IMR-90 (cell line): ENCODE measurements around the gene LCE4A. TPM values are rescaled to one million over a fixed set of nuclear protein-coding genes. Genes with fewer than 3 reads are reported as not detected.

ENCODE experiments used
- ATAC-seq: fragments of 200-7000 bp; cut with Tn5 transposase; 2 replicates; pipeline ENCODE4 v1.9.1; 2020; ENCODE audit warnings: low read depth, mild to moderate bottlenecking, moderate library complexity
- BruUV-seq: library from RNA; stranded (reverse); fragments of 400-500 nt; replicated peaks from 2 replicates; lab custom pipeline; 2021; lab: Mats Ljungman, UMichigan
- CTCF ChIA-PET: fragments of 300-600 bp; formaldehyde crosslinking; extraction: SDS; loops from one replicate; lab custom pipeline; 2021; ENCODE audit warnings: antibody characterized with exemption; lab: Yijun Ruan, JAX
- POLR2A ChIA-PET: fragments of 300-600 bp; sonication (Branson Sonifier 250); formaldehyde crosslinking; loops from one replicate; lab custom pipeline; 2022; ENCODE audit warnings: antibody characterized with exemption; ENCODE audit not compliant: unreplicated experiment; lab: Charles Lee
- DNase-seq: peaks from one replicate; pipeline ENCODE4 v3.0.0; 2013
- H2AFZ ChIP-seq: replicated peaks from 2 replicates; pipeline ENCODE3; 2013; ENCODE audit warnings: low read length, mild to moderate bottlenecking; ENCODE audit not compliant: poor library complexity
- H2AK5ac ChIP-seq: 2 replicates; pipeline ENCODE4 v1.6.1; 2013; ENCODE audit warnings: low read depth, low read length, inconsistent platforms
- H2AK9ac ChIP-seq: replicated peaks from 2 replicates; pipeline ENCODE3; 2013; ENCODE audit warnings: mild to moderate bottlenecking, low read depth, low read length, moderate library complexity; ENCODE audit not compliant: poor library complexity
- H2BK120ac ChIP-seq: 2 replicates; pipeline ENCODE4 v1.6.1; 2013; ENCODE audit warnings: low read depth, low read length, inconsistent platforms
- H2BK15ac ChIP-seq: 3 replicates; pipeline ENCODE4 v1.6.1; 2013; ENCODE audit warnings: low read depth, low read length, inconsistent platforms
- H2BK20ac ChIP-seq: 2 replicates; pipeline ENCODE4 v1.6.1; 2013; ENCODE audit warnings: low read depth, mild to moderate bottlenecking, inconsistent platforms, low read length, moderate library complexity
- H2BK5ac ChIP-seq: 2 replicates; pipeline ENCODE4 v1.6.1; 2013; ENCODE audit warnings: mild to moderate bottlenecking, low read depth, low read length, inconsistent platforms; ENCODE audit not compliant: poor library complexity, severe bottlenecking
- H3K14ac ChIP-seq: replicated peaks from 2 replicates; pipeline ENCODE4 v1.6.1; 2013; ENCODE audit warnings: low read depth, low read length, inconsistent platforms
- H3K18ac ChIP-seq: 2 replicates; pipeline ENCODE4 v1.6.1; 2013; ENCODE audit warnings: low read depth, low read length, control low read depth
- H3K23ac ChIP-seq: 2 replicates; pipeline ENCODE4 v1.6.1; 2013; ENCODE audit warnings: low read depth, low read length, inconsistent platforms
- H3K27ac ChIP-seq: 2 replicates; pipeline ENCODE4 v1.5.1; 2013; ENCODE audit warnings: mild to moderate bottlenecking, control low read depth, low read length; ENCODE audit not compliant: insufficient read depth
- H3K27me3 ChIP-seq: 2 replicates; pipeline ENCODE4 v1.6.1; 2013; ENCODE audit warnings: low read length; ENCODE audit not compliant: control insufficient read depth, insufficient read depth
- H3K36me3 ChIP-seq: 2 replicates; pipeline ENCODE4 v1.6.1; 2013; ENCODE audit warnings: low read length, mixed read lengths; ENCODE audit not compliant: control insufficient read depth, insufficient read depth
- H3K4ac ChIP-seq: 2 replicates; pipeline ENCODE4 v1.6.1; 2013; ENCODE audit warnings: low read depth, low read length, inconsistent platforms
- H3K4me1 ChIP-seq: 2 replicates; pipeline ENCODE4 v1.6.1; 2013; ENCODE audit warnings: low read length, mixed read lengths; ENCODE audit not compliant: control insufficient read depth, insufficient read depth
- H3K4me2 ChIP-seq: 2 replicates; pipeline ENCODE4 v1.6.1; 2013; ENCODE audit warnings: low read depth, mild to moderate bottlenecking, control low read depth, low read length, moderate library complexity
- H3K4me3 ChIP-seq: 2 replicates; pipeline ENCODE4 v1.5.1; 2013; ENCODE audit warnings: low read depth, mild to moderate bottlenecking, control low read depth, low read length, moderate library complexity; ENCODE audit not compliant: insufficient read depth
- H3K56ac ChIP-seq: 2 replicates; pipeline ENCODE4 v1.6.1; 2013; ENCODE audit warnings: low read length, inconsistent platforms; ENCODE audit not compliant: insufficient read depth; ENCODE audit errors: extremely low read depth
- H3K79me1 ChIP-seq, 2 experiments: 2 replicates each; pipeline ENCODE4 v1.6.1; 2013; ENCODE audit warnings: low read length in 2 of 2, inconsistent platforms in 1 of 2, low read depth in 1 of 2
- H3K9ac ChIP-seq: 2 replicates; pipeline ENCODE4 v1.6.1; 2013; ENCODE audit warnings: low read depth, low read length, control low read depth
- H3K9me1 ChIP-seq: 2 replicates; pipeline ENCODE4 v1.6.1; 2013; ENCODE audit warnings: low read length, inconsistent platforms; ENCODE audit not compliant: insufficient read depth
- H3K9me3 ChIP-seq: 2 replicates; pipeline ENCODE4 v1.6.1; 2013; ENCODE audit warnings: low read length; ENCODE audit not compliant: control insufficient read depth, insufficient read depth
- H4K20me1 ChIP-seq: 2 replicates; pipeline ENCODE4 v1.6.1; 2013; ENCODE audit warnings: low read length, inconsistent platforms; ENCODE audit not compliant: insufficient read depth
- H4K5ac ChIP-seq: 2 replicates; pipeline ENCODE4 v1.6.1; 2013; ENCODE audit warnings: mild to moderate bottlenecking, low read depth, low read length, control low read depth
- H4K8ac ChIP-seq, 2 experiments: 2 replicates each; pipeline ENCODE4 v1.6.1; 2013; ENCODE audit warnings: low read depth in 2 of 2, low read length in 2 of 2, control low read depth in 1 of 2, inconsistent platforms in 1 of 2
- H4K91ac ChIP-seq: 2 replicates; pipeline ENCODE4 v1.6.1; 2013; ENCODE audit warnings: low read depth, low read length, inconsistent platforms; ENCODE audit not compliant: insufficient read depth
- CEBPB ChIP-seq: IDR thresholded peaks from 2 replicates; pipeline ENCODE4 v1.6.1; 2012; ENCODE audit warnings: low read depth, low read length, improper control_type of control experiment
- WGBS, 2 experiments: methylation state at CpG; one replicate each; pipeline versions ENCODE4 v1.1.5 to v1.1.7; 2013; ENCODE audit warnings: missing lambda C conversion rate in 2 of 2; ENCODE audit not compliant: insufficient read length in 1 of 2; ENCODE audit errors: extremely low coverage in 2 of 2; 5-methylcytosine and 5-hydroxymethylcytosine counted together
- dilution Hi-C: fragments of 300-500 bp; cut with HindIII; formaldehyde crosslinking; loops from one replicate; pipeline ENCODE4 v1.14.3; 2018; ENCODE audit warnings: low sequenced_read_pairs; ENCODE audit not compliant: unreplicated experiment
- in situ Hi-C: fragments of 300-500 bp; cut with MboI; formaldehyde crosslinking; loops from 3 replicates; pipeline ENCODE4 v1.14.3; 2019; ENCODE audit warnings: low sequenced_read_pairs, inconsistent platforms, mixed read lengths
- intact Hi-C: fragments of 100-400 bp; cut with micrococcal nuclease; formaldehyde crosslinking; loops from 2 replicates; pipeline ENCODE4 v1.10.0; 2022
- polyA plus RNA-seq, 3 experiments: library from polyadenylated mRNA; depleted of rRNA; stranded (reverse); fragments of >200 nt; gene quantifications; 2 replicates each; pipeline ENCODE4 v1.2.3, GENCODE V29; 2012; ENCODE audit warnings: low replicate concordance in 1 of 3
- total RNA-seq: library from RNA; depleted of rRNA; stranded (reverse); fragments of >200 nt; gene quantifications from 2 replicates; pipeline ENCODE4 v1.2.3, GENCODE V29; 2012
- TF ChIP-seq, protein P1 (sequence below): fragments of 150-350 bp; IDR thresholded peaks from 2 replicates; pipeline ENCODE4 v1.6.1; 2017; ENCODE audit warnings: mild to moderate bottlenecking, antibody characterized with exemption, low read length, low read depth

Gene LCE4A
- total and polyA plus RNA-seq, 2 of the 4 experiments (the other 2 are of a cell fraction), result not detected

DNA sequence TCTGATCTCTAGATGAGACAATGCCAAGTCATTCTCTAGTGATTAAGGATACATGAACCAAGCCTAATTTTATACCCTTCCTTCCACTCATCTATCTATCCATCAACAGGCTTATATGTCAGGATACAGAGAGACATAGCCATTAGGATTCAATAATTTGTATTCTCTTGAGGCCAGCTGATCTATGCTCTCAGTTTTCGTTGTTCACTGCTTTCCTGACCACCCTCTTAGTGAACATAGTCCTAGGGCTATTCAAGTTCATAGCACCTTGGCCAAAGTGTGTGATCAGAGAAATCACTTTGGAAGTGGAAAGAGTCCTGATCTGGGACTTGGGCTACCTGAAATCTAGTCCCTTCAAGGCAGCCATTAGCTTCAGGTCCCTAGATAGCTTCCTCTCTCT lies 45.6 kb downstream of the LCE4A start:
- no peak overlapping the region for H3K27ac ChIP-seq
- no peak overlapping the region for H3K23ac ChIP-seq
- no peak overlapping the region for H4K8ac ChIP-seq
- CTCF ChIA-PET, result no interaction called here
- no peak for TF ChIP-seq CEBPB
- TF ChIP-seq, protein P1, sequence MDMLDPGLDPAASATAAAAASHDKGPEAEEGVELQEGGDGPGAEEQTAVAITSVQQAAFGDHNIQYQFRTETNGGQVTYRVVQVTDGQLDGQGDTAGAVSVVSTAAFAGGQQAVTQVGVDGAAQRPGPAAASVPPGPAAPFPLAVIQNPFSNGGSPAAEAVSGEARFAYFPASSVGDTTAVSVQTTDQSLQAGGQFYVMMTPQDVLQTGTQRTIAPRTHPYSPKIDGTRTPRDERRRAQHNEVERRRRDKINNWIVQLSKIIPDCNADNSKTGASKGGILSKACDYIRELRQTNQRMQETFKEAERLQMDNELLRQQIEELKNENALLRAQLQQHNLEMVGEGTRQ, result no peak
- no TSS peak for BruUV-seq
- no peak for DNase-seq
- no peak overlapping the region for H3K56ac ChIP-seq
- H3K9me3 ChIP-seq, result no peaks in the 10 kb centered on the region
- no peaks in the 10 kb centered on the region for H3K79me1 ChIP-seq
- H3K18ac ChIP-seq, result no peak overlapping the region
- no peak overlapping the region for H3K9ac ChIP-seq
- no peak overlapping the region for H2AK9ac ChIP-seq
- no peak overlapping the region for H2AK5ac ChIP-seq
- no peak overlapping the region for H2BK20ac ChIP-seq
- in situ Hi-C loops (no loop called here), intact Hi-C loops (no loop called here), dilution Hi-C loops (no loop called here)
- ATAC-seq, result no peak
- H4K91ac ChIP-seq, result no peak overlapping the region
- no peak overlapping the region for H3K4me3 ChIP-seq
- H3K14ac ChIP-seq, result no peak overlapping the region
- no peak overlapping the region for H3K4me2 ChIP-seq
- no peak overlapping the region for H2BK120ac ChIP-seq
- no peak overlapping the region for H4K5ac ChIP-seq
- no peaks in the 10 kb centered on the region for H3K27me3 ChIP-seq
- no peak overlapping the region; the same call in 2 of the 3 replicates for H2BK15ac ChIP-seq
- no CpG with 5 or more reads among the region's 1 CpG for WGBS, 2 experiments
- H3K36me3 ChIP-seq, result no peaks in the 10 kb centered on the region
- H4K20me1 ChIP-seq, result no peaks in the 10 kb centered on the region
- no peak overlapping the region for H2BK5ac ChIP-seq
- no peaks in the 10 kb centered on the region for H3K9me1 ChIP-seq
- POLR2A ChIA-PET, result no interaction called here
- no peak overlapping the region for H3K4ac ChIP-seq
- no peaks in the 10 kb centered on the region for H3K4me1 ChIP-seq
- no peak overlapping the region for H2AFZ ChIP-seq
